PC-3 (cell line): ENCODE measurements around the gene TTC24. TPM values are rescaled to one million over a fixed set of nuclear protein-coding genes. Genes with fewer than 3 reads are reported as not detected.

Experiments
- ATAC-seq: fragments of 200-7000 bp; cut with Tn5 transposase; 2 replicates; pipeline ENCODE4 v1.9.1; 2020; ENCODE audit warnings: mild to moderate bottlenecking, moderate library complexity
- BruUV-seq: library from RNA; stranded (reverse); fragments of 400-500 nt; replicated peaks from 2 replicates; lab custom pipeline; 2021; lab: Mats Ljungman, UMichigan
- CTCF ChIA-PET: fragments of 300-600 bp; sonication (Branson Sonifier 250); formaldehyde crosslinking; loops from one replicate; lab custom pipeline; 2022; ENCODE audit warnings: antibody characterized with exemption; lab: Charles Lee
- POLR2A ChIA-PET: fragments of 300-600 bp; sonication (Branson Sonifier 250); formaldehyde crosslinking; loops from one replicate; lab custom pipeline; 2022; ENCODE audit warnings: antibody characterized with exemption; ENCODE audit not compliant: unreplicated experiment; lab: Charles Lee
- DNase-seq: peaks from one replicate; pipeline ENCODE4 v3.0.0-alpha.2; 2015
- H2AFZ ChIP-seq: fragments of 300-600 bp; sonication (generic); 2 replicates; pipeline ENCODE4 v1.6.0; 2016; ENCODE audit warnings: antibody characterized with exemption, low read length
- H3F3A ChIP-seq: fragments of 300-600 bp; sonication (generic); one replicate; pipeline ENCODE4 v1.6.0; 2017; ENCODE audit warnings: antibody characterized with exemption, low read length, control low read depth, mild to moderate bottlenecking; ENCODE audit not compliant: unreplicated experiment
- H3K27ac ChIP-seq: fragments of 300-600 bp; sonication (generic); 2 replicates; pipeline ENCODE4 v1.5.1; 2016; ENCODE audit warnings: mild to moderate bottlenecking, low read length
- H3K27me3 ChIP-seq: fragments of 300-600 bp; sonication (generic); 2 replicates; pipeline ENCODE4 v1.6.1; 2016; ENCODE audit warnings: low read length, mixed read lengths
- H3K36me3 ChIP-seq: fragments of 300-600 bp; sonication (generic); 2 replicates; pipeline ENCODE4 v1.6.1; 2016; ENCODE audit warnings: low read depth, mixed run types, low read length, mixed read lengths
- H3K4me1 ChIP-seq: fragments of 300-600 bp; sonication (generic); 2 replicates; pipeline ENCODE4 v1.5.1; 2016; ENCODE audit warnings: low read length; ENCODE audit not compliant: insufficient read depth
- H3K4me2 ChIP-seq: fragments of 300-600 bp; sonication (generic); 2 replicates; pipeline ENCODE4 v1.6.0; 2016; ENCODE audit warnings: low read length
- H3K4me3 ChIP-seq: fragments of 300-600 bp; sonication (generic); 2 replicates; pipeline ENCODE4 v1.5.1; 2016; ENCODE audit warnings: mild to moderate bottlenecking, low read length, mixed read lengths
- H3K79me2 ChIP-seq: fragments of 300-600 bp; sonication (generic); 2 replicates; pipeline ENCODE4 v1.6.1; 2017; ENCODE audit warnings: low read length, mixed read lengths
- H3K9ac ChIP-seq: fragments of 300-600 bp; sonication (generic); 2 replicates; pipeline ENCODE4 v1.6.0; 2016; ENCODE audit warnings: mild to moderate bottlenecking, low read length
- H3K9me2 ChIP-seq: fragments of 300-600 bp; sonication (generic); replicated peaks from 2 replicates; pipeline ENCODE4 v1.6.1; 2016; ENCODE audit warnings: mixed run types, low read length, mixed read lengths
- H3K9me3 ChIP-seq: fragments of 300-600 bp; sonication (generic); 2 replicates; pipeline ENCODE4 v1.6.1; 2016; ENCODE audit warnings: low read length, mixed read lengths
- H4K20me1 ChIP-seq: fragments of 300-600 bp; sonication (generic); 2 replicates; pipeline ENCODE4 v1.6.1; 2016; ENCODE audit warnings: low read length, mixed read lengths
- CTCF ChIP-seq: fragments of 300-600 bp; sonication (generic); conservative IDR thresholded peaks from 2 replicates; pipeline ENCODE4 v1.5.1; 2017; ENCODE audit warnings: antibody characterized with exemption, low read depth, mild to moderate bottlenecking, low read length
- EZH2 ChIP-seq: fragments of 300-600 bp; sonication (generic); IDR thresholded peaks from one replicate; pipeline ENCODE4 v1.6.1; 2017; ENCODE audit warnings: antibody characterized with exemption, mild to moderate bottlenecking, low read length; ENCODE audit not compliant: unreplicated experiment
- EZH2phosphoT487 ChIP-seq: fragments of 300-600 bp; sonication (generic); IDR thresholded peaks from 2 replicates; pipeline ENCODE4 v1.6.1; 2018; ENCODE audit warnings: mild to moderate bottlenecking, antibody characterized with exemption, low read length, borderline replicate concordance
- intact Hi-C: fragments of 100-400 bp; cut with micrococcal nuclease; formaldehyde crosslinking; loops from 2 replicates; pipeline ENCODE4 v1.9.0; 2023
- total RNA-seq: library from RNA; depleted of rRNA; stranded (reverse); fragments of >200 nt; gene quantifications from 2 replicates; pipeline ENCODE4 v1.2.3, GENCODE V29; 2014

Gene TTC24
- total RNA-seq, 1 experiment from 2014 or later: not detected

GRCh38 chr1:156572663-156573018 lies 6.9 kb upstream of the TTC24 start:
- ChIA-PET CTCF (no interaction called here), POLR2A (no interaction called here)
- TF ChIP-seq CTCF (no peak), EZH2 (no peak)
- Histone ChIP-seq H3K9ac (peak overlapping the region; percentile 78; the same call in 1 of the 2 replicates), H3K9me2 (no peaks in the 10 kb centered on the region), H3K9me3 (no peaks in the 10 kb centered on the region), H3K4me1 (peaks cover 19% of the 10 kb centered on the region), H2AFZ (peak overlapping the region; percentile 86), H3F3A (no peaks in the 10 kb centered on the region), H3K27me3 (no peaks in the 10 kb centered on the region), H3K36me3 (peaks cover 18% of the 10 kb centered on the region; the same call in 1 of the 2 replicates), H4K20me1 (no peaks in the 10 kb centered on the region), H3K4me3 (peak overlapping the region; percentile 99), H3K27ac (no peak overlapping the region), H3K79me2 (peaks cover 27% of the 10 kb centered on the region), H3K4me2 (peak overlapping the region; percentile 96)
- BruUV-seq: no TSS peak
- ATAC-seq (no peak), DNase-seq (no peak)
- intact Hi-C loops: no loop called here

- CTCF ChIA-PET: interaction anchor here (0.6 to 1.0 kb wide), 2 partner anchors 50 to 1401 kb away, joined by 5 to 6 read pairs; partner anchors contain the start of gene KRTCAP2
- peaks cover 19% of the 10 kb centered on the region for H3K4me1 ChIP-seq
Measured at GRCh38 chr1:156574039-156574633, 5.4 kb upstream of the TTC24 start.

More at GRCh38 chr1:156574039-156574633, 5.4 kb upstream of the TTC24 start:
- POLR2A ChIA-PET: interaction anchor here (0.5 to 0.6 kb wide), 2 partner anchors 69 to 74 kb away, joined by 3 to 8 read pairs; partner anchors contain the start of gene MEF2D
- H3K9me3 ChIP-seq: no peaks in the 10 kb centered on the region
- no peak for DNase-seq
- no peaks in the 10 kb centered on the region for H3F3A ChIP-seq
- no TSS peak for BruUV-seq
- ATAC-seq: no peak
- H3K4me3 ChIP-seq: no peak overlapping the region
- no peak overlapping the region for H3K4me2 ChIP-seq
- peaks cover 6% of the 10 kb centered on the region; the same call in 1 of the 2 replicates for H3K36me3 ChIP-seq
- H3K9ac ChIP-seq: no peak overlapping the region
- H3K27me3 ChIP-seq: no peaks in the 10 kb centered on the region
- H3K9me2 ChIP-seq: no peaks in the 10 kb centered on the region
- no peak overlapping the region for H2AFZ ChIP-seq
- TF ChIP-seq EZH2: no peak
- no peak for TF ChIP-seq EZH2phosphoT487
- TF ChIP-seq CTCF: no peak
- intact Hi-C loops: no loop called here
- no peak overlapping the region for H3K27ac ChIP-seq
- peaks cover 27% of the 10 kb centered on the region for H3K79me2 ChIP-seq
- H4K20me1 ChIP-seq: no peaks in the 10 kb centered on the region
